HG03558 (cell line): ENCODE measurements around the gene SYP.

Experiments
- ATAC-seq: cut with Tn5 transposase; IDR thresholded peaks from one replicate; pipeline ENCODE4 v1.9.1; 2021; ENCODE audit warnings: moderate number of reproducible peaks; ENCODE audit not compliant: unreplicated experiment; ENCODE audit errors: extremely low read depth

Gene SYP

GRCh38 chrX:49199906-49200771 lies at the start of gene SYP:
Gene SYP (minus strand): TSS chrX:49200193. CDS start chrX:49200186, 7 bp downstream.
- ATAC-seq, result peak; percentile 66

GRCh38 chrX:49249616-49250015 lies 49.6 kb upstream of the SYP start:
- no peak for ATAC-seq

- ATAC-seq, result no peak
These were observed 49.1 kb upstream of the SYP start for GRCh38 chrX:49249071-49249470.

- no peak for ATAC-seq
These were observed 48.2 kb upstream of the SYP start for GRCh38 chrX:49247916-49248811.

GRCh38 chrX:49247346-49247745 lies 47.4 kb upstream of the SYP start:
- ATAC-seq, result no peak

- ATAC-seq, result no peak
These were observed 46.5 kb upstream of the SYP start for GRCh38 chrX:49246541-49246940.

GRCh38 chrX:49244207-49244606 lies 44.2 kb upstream of the SYP start:
- ATAC-seq, result no peak

GRCh38 chrX:49243166-49243565 lies 43.2 kb upstream of the SYP start:
- ATAC-seq, result no peak

GRCh38 chrX:49242545-49243066 lies 42.6 kb upstream of the SYP start:
- no peak for ATAC-seq

- ATAC-seq, result no peak
These were observed 38.7 kb upstream of the SYP start for GRCh38 chrX:49238735-49239134.

GRCh38 chrX:49237060-49237459 lies 37.1 kb upstream of the SYP start:
- no peak for ATAC-seq

- no peak for ATAC-seq
These were observed 34.0 kb upstream of the SYP start for GRCh38 chrX:49233887-49234555.

GRCh38 chrX:49233176-49233575 lies 33.2 kb upstream of the SYP start, which contains the start of gene CACNA1F:
Gene CACNA1F (minus strand): TSS chrX:49233340. CDS start chrX:49233309, 31 bp downstream.
- ATAC-seq, result no peak

- no peak for ATAC-seq
These were observed 32.5 kb upstream of the SYP start for GRCh38 chrX:49232525-49232924.

- no peak for ATAC-seq
These were observed 31.5 kb upstream of the SYP start for GRCh38 chrX:49231333-49232000.

- no peak for ATAC-seq
These were observed 30.7 kb upstream of the SYP start for GRCh38 chrX:49230500-49231232.

- ATAC-seq, result no peak
These were observed 28.2 kb upstream of the SYP start for GRCh38 chrX:49228185-49228584.

GRCh38 chrX:49227726-49228125 lies 27.7 kb upstream of the SYP start:
- ATAC-seq, result no peak

GRCh38 chrX:49226946-49227345 lies 27.0 kb upstream of the SYP start:
- no peak for ATAC-seq
